Measurements from ENCODE around the gene ZNF639.
"Not testable (repeated sequence)": the region's sequence is repeated elsewhere in the genome, so short reads cannot be mapped to it uniquely, and the experiment has no call there.

GRCh38 chr3:179307362-179307761, 15.5 kb upstream of the ZNF639 start:
- TF ChIP-seq CTCF, POLR2AphosphoS5 (IDR thresholded peaks at IDR 0.05): not testable (repeated sequence)
